SHP77 (cell line): ENCODE results near the gene RANGAP1.

Source experiments
- DNase-seq, 2 experiments: peaks; one replicate each; lab custom pipeline; 2025; lab: John Stamatoyannopoulos, UW

The RANGAP1 gene, protein sequence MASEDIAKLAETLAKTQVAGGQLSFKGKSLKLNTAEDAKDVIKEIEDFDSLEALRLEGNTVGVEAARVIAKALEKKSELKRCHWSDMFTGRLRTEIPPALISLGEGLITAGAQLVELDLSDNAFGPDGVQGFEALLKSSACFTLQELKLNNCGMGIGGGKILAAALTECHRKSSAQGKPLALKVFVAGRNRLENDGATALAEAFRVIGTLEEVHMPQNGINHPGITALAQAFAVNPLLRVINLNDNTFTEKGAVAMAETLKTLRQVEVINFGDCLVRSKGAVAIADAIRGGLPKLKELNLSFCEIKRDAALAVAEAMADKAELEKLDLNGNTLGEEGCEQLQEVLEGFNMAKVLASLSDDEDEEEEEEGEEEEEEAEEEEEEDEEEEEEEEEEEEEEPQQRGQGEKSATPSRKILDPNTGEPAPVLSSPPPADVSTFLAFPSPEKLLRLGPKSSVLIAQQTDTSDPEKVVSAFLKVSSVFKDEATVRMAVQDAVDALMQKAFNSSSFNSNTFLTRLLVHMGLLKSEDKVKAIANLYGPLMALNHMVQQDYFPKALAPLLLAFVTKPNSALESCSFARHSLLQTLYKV

DNA sequence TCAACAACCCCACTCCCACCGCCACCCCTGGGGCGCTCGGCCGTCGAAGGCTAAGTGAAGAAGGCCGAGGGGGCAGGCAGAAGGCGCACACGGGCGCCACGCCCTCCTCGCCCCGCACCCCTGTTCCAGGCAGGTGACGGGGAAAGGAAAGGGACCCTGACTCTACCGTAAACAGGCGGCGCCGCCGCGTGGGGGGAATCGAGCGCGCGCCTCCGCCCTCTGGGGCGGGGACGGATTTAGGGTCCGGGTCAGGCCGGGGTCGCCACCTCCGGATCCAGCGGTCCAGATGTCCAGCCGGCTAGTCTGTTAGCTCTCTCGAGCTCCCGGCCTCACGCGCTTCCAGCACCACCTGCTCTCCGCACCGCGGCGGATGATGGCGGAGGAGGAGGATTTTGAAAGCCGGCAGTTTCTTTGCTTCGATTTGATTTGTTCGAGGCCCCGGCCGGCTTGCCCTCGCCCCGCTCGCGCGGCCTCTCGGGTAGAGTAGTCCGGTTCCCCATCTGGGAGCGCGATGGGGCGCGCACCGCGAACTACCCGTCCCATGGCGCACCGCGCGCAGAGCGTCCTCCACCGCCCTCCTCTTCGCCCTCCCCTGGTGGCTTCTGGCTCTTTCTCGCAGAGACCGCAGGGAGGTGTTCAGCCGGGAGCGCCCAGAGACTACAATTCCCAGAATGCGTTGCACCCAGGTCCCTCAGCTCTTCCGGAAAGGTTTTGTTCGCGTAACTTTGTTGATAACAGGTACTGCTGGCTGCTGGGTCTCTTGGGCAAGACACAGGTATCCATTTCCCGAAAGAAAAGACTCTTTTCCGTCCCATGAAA lies at the start of gene RANGAP1:
TSS of gene RANGAP1 (minus strand) at position 368 of the 819 bp plus-strand sequence. CDS start 5,143 bp downstream, outside the sequence.
- peak; percentile 99 to 100 for DNase-seq

DNA sequence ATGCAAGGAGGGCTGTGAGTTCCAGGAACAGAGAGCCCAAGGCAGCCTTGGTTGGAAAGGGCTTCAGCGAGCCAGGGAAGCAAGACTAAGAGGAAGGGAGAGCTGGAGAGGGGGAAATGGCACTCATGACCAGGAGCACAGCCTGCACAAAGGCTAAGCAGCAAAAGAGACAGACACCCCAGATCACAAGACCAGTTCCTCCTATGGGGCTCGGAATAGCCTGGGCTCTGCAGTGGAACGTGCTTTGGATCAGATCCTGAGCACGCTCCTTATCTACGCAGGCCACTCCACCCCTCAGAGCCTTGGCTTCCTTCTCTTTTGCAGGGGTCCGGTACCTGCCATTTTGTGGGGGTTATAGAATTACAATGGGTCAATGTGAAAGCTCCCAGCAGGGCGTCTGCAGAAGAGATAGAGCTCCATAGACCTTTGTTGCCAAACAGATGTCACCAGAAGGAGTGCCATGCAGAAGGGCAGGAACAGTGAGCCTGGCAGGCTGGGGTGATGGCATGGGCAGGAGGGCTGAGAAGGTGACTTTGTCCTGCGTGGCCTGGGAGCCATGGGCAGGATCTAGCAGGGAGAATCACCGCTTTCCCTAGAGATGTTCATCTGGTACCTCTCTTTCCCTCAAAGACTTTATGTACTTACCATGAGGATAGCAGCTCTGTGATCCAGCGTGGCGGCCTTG lies 49.1 kb upstream of the RANGAP1 start:
- no peak for DNase-seq

DNA sequence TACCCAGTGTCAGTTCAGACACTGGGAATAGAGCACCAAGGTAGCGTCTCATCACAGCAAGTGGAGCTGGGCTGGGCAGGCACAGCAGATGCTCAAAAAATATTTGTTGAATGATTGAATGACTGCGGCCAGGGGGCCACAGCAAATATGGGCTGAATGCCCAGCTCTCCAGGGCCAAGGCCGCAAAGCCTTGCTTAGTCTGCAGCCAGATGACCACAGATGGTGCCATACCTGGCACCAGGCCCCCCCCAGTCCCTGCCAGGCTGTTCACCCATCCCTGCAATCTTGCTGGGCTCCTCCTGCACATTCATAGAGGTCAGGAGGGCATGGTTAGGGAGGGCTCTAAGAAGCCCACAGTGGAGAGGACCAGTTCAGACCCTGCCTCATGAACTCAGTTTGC lies 48.2 kb upstream of the RANGAP1 start:
- DNase-seq, result no peak

DNA sequence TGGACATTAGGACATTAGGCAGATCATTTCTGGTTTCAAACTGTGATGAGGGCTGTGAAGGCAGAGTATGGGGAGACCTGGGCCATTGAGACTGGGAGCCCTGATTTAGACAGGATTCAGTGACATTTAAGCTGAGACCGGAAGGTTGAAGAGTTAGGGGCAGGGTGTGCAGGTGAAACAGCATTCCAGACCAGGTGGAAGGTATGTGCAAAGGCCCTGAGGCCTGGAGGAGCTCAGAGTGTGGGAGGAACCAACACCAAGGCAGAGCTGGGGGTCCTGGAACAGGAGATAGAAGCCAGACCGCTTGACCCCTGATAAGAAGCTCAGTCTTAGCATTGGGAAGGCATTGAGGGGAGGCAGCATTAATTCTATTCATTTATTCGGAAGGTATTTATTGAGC lies 47.8 kb upstream of the RANGAP1 start:
- no peak for DNase-seq

DNA sequence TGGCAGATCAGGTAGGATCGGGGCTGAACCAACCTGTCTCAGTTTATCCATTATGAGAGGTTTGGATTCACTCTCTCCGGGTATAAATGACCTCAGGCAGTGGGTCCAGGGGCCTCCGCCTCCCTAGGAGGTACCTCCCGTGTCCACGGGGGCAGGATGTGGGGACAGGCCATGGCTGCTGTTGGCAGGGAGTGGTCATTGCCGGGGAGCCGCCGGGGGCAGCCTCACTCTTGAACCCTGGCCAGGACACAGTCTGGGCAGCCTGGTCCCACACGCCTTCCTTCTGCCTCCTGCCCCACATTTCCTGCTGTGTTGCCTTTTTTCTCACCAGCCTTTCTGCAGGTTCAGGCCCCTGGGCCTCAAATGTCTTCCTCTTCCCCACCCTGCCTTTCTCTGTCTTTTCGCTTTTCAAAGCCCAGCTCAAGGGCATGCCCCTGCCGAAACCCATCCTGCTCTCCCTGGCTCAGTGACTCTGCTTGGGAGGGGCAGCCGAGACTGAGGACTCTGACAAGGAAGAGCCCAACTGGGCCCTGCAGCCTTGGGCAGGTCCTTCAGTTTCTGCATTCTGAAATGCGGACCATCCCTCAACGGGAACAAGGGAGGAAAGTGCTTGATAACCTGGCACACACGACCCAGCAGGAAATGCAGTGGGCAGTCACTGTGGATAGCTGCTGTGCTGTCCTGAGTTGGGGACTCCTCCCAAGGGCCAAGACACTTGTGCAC lies 46.4 kb upstream of the RANGAP1 start:
- no peak for DNase-seq

DNA sequence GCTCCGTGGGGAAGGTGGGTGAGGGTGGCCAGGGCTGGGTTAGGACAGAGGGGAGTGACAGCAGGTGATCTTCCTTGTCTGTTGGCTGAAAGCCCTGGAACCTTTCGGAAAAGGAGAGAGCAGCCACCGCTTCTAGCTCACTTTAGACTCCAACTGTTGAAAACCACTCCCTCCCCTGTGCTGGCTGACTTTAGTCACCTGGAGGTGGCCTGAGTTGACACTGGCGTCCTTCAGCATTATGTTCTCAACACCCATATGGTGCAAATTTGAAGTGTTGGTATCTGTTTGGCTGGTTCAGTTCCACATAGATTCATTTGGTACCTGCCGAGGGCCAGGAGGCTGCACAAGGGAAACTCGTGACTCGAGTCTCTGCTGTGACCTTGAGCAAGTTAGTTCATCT lies 44.2 kb upstream of the RANGAP1 start:
- DNase-seq, result no peak

DNA sequence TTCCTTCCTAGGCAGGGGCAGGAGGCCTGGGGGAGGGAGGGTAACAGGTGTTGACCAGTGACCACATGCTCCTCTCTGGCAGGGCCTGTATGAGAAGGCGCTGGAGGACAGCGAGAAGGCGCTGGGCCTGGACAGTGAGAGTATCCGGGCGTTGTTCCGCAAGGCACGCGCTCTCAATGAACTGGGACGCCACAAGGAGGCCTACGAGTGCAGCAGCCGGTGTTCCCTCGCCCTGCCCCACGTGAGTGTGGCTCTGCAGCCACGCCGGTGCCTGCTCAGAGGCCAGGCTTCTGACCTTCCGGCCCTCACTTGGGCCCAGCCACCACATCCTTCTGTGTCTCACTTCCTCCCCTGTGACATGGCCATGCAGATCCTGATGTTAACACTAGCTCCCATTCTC lies 41.1 kb upstream of the RANGAP1 start:
- DNase-seq, result no peak

DNA sequence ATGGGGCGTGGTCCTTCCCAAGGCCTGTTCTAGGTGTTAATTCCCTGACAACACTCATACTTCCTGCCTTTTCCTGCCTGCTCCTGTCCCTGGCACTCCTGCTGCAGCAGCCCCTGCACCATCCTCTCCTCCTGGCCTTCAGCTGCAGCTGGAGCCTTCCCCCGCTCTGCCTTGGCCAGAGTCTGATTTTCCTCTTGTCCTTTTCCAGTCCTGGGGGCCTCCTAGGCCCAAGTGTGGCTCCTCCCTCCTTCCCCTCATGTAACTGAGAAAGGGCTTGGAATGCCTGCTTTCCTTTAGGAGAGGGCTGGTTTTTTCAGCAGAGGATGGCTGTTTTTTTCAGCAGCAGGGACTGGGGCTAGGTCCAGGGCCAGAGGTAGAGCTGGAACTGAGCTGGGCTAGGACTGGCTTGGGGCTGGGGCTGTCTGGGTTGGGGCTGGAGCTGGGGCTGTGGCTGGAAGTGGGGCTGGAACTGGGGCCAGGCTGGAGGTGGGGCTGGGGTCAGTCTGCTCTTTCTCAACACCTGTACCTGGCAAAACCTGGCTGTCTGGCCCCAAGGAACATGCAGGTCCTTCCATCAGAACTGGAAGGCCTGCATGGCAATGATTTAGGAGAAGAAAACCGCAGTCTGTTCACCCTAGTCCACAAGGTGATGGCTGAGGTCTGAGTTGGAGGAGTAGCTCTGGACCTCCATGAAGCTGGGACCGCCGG lies 39.0 kb upstream of the RANGAP1 start:
- DNase-seq, result no peak

DNA sequence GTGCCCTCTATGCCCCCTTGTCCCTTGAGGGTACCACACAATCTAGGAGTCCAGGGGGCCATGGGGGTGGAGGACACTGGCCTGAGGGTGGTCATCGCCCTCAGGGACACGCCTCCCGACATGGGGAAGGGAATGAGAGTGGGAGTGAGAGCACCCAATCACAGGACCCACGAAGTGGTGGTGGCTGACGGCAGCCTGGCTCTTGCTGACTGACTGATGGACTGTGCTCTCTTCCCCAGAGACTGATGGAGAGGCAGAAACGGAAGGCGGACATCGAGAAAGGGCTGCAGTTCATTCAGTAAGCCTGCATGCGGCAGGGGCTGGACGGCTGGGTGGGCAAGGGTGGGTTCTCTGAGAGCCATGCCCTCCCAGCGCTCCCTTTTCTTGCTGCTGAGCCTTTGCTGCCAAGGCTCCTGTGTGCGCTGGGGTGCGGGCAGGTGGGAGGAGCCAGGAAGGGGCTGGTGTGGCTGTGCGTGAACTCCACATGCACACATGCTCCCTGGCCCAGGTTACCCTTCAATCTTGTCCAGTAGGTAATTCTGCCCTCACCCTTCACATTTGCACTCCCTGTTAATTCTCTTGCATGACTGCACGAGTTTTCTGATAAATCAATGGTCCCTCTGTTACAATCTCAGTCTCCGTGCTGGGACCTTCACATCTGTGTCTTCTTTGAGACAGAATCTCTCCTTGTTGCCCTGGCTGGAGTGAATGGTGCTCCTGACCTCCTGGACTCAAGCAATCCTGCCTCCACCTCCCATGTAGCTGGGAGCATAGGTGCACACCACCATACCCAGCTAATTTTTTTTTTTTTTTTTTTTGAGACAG lies 34.6 kb upstream of the RANGAP1 start:
- DNase-seq, result no peak

DNA sequence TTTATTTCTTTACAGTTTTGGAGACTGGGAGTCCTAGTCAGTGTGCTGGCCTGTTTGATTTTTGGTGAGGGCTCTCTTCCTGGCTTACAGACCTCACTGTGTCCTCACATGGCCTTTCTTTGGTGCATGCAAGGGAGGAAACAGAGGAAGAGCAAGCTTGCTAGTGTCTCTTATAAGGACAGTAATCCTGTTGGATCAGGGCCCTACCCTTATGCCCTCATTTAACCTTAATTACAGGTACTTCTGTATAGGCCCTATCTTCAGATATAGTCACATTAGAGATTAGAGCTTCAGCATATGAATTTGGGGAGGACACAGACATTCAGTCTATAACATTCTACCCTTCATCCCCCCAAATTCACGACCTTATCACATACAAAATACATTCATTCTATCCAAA lies 29.6 kb upstream of the RANGAP1 start:
- no peak for DNase-seq

DNA sequence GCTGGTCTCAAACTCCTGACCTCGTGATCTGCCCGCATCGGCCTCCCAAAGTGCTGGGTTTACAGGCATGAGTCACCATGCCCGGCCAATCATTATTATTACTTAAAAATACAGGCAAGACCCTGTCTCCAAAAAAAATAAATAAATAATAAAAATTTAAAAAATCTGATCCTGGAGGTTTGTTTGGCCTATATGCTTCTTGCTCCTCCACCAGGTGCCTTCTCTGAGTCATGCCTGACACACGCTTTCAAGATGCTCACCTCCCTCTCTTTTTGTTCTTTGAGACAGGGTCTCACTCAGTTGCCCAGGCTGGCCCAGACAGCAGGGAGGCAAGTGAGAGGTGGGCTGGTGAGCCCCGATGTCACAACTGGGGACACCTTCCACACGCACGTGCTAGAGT lies 28.8 kb upstream of the RANGAP1 start:
- no peak for DNase-seq

DNA sequence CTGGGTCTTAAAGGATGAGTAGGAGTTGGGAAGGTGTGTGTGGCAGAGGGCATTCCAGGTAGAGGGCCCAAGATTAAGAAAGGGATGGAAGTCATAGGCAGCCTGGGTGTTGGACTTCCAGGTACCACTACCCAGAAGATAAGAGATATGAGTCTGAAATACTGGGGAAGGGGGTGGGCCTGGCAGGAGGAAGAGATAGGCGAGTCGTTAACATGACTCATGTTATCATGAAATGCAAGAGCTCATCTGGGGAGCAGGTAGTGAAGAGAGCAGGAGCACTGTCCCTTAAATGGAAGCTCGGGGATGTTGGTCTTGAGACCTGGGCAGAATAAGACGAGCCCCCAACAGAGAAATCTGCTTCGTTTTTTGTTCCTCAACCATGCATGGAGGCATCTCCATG lies 25.5 kb upstream of the RANGAP1 start:
- DNase-seq, result no peak

DNA sequence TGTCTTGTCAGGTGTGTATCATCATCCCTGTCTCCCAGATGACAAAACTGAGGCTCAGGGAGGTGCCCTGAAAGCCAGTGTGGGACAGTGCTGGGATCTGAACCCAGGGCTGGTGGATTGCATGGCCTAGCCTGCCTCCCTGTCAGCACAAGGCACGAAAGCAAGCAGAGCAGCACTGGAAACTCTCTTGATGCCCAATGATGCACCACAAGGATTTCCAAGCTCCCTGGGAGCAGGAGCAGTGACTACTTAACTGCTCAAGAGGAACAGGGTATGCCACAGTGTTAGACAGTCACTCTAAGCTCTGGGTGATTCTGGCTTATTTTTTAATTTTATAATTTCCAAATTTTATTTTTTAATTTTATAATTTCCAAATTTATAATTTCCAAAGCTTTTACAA lies 24.3 kb upstream of the RANGAP1 start:
- no peak for DNase-seq

DNA sequence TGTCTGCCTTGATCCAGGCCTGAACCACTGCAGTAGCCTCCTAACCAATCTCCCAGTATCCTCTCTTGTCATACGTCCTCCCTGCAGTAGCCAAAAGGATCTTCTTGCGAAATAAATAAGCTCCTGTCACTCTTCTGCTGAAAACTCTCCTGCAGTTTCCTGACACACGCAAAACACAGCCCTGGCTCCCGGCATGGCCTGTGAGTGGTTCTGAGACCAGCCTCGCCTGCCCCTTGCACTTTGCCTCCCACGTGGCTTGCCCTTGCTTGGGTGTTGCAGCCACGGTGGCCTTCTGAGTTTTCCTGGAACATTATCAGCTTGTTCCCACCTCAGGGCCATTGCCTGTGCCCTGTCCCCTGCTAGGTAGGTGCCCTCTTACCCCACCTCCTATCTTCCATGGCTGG lies 22.6 kb upstream of the RANGAP1 start:
- no peak for DNase-seq

DNA sequence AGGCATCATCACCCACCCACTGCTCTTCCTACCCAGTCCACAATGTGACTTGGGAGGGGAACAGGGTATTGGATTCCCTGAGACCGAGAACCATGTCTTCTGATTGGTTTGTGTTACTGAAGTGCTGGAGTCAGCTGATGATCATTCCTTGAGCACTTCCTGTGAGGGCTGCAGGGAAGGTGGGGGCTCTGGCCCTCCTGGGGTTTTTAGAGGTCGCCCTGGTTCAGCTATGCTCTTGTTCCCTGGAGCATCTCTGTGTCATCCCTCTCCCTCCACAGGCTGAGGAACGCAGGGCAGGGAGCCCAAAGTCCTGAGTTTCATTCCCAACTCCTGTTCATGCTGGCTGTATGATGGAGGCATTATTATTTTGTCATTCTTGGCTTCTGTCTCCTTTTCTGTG lies 22.1 kb upstream of the RANGAP1 start:
- no peak for DNase-seq

DNA sequence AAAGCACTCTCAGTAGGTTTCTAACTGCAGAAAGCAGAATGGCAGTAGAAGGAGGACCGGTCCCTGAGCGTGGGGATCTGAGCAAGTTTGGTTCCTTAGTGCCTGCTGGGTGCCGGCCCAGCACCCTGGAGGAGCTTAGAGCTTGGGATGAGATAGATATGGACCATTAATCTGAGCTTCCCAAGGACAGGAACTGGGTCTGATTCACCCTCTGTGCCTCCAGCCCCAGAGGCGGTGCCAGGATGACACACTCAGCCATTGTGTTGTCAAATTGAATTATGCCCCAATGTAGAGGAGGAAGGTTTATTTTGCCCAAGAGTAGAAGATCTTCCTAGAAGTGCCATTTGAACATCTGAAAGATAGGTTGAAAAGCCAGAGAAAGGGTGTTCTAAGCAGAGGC lies 19.7 kb upstream of the RANGAP1 start:
- no peak for DNase-seq

DNA sequence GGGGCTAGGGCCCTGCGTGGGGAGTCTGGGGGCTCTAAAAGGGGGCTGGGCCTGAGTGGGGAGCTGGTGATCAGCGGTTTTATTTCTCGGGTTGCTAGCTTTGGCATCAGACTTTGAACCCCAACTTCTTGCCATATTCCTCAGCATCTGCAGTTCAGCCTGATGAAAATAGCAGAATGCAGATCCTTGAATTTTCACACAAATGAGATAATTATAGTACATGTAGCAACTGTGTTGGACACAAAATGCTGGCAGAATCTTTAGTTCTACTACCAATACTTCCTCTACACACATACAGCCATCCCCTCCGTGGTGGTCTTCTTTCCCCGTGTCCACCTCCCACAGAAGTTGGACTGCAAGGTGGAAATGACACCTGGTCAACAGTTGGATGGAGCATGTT lies 16.8 kb upstream of the RANGAP1 start:
- no peak for DNase-seq

DNA sequence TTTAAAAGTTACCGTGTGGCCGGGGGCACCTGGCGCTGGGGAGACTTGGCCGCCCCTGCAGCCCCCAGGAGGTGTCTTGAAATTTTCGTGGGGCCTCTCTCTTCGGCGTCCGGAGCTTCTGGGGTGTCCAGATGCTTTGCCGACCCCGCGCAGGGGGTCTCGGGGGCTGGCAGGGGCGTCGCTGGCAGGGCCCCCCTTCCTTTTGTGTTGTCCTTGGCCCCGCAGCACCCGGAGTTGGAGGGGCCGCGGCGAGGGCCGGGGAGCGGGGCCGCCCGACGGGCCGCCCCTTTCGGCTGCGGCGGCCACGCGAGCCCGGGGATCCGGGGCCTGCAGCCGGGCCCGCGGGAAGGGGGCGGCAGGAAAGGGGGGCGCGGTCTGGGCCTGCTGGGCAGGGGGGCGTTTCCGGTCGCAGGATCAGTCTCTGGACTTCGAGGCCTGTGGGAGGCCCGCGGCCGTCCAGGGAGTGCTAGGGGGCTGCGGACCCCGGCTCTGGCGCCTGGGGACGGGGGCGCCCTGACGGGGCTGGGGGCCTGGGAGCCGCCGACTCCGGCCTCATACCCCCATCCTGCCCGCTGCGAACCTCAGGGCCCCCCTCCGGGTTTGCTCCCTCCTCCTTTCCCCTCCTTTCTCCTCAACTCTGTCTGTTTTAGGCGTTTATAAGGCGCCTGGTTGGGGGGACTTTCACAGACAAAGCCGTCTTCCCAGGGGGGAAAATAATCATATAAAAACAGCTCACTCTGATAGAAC lies 16.2 kb upstream of the RANGAP1 start:
- DNase-seq, result no peak
